ENCODE measurements around the gene MLN.

MLN gene

DNA sequence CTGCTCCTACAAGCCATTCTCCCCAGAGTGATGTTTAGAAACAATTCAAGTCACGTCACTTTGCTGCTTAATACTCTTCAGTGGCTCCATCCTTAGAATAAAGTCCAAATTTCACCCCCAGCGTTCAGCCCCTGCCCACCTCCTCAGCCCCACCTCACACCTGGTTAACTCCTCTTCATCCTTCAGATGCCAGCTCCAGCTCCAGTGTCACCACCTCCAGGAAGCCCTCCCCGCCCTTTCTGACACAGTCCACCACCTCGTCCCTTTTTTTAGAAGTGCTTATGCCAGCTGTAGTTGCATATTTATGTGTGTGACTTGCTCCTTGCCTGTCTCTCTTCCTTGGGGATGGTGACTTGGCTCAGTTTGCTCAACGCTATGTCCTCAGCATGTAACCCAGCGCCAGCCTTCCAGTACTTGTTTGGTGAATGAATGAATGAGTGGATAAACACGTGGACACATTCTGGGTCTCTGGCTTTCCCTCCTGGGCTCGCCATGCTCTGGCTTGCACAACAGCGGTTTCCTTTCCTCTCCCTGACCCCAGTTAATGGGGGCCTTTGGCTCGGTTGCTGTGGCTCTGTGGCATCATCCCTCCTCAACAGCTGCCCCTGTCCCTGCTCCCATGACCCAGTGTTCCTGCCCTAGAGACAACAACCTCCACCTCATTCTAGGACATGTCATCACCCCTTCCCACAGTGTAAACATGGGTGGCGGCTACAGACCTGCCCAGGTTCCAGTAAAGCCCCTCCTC is 53.4 kb downstream of the MLN start:
- DNase-seq: no peak

- DNase-seq: no peak
Observed at GRCh38 chr6:33749401-33749800, 54.4 kb downstream of the MLN start.

- no peak for DNase-seq
Observed at GRCh38 chr6:33748841-33749240, 55.0 kb downstream of the MLN start.

- DNase-seq: no peak
Observed at GRCh38 chr6:33747823-33748222, 56.0 kb downstream of the MLN start.

DNA sequence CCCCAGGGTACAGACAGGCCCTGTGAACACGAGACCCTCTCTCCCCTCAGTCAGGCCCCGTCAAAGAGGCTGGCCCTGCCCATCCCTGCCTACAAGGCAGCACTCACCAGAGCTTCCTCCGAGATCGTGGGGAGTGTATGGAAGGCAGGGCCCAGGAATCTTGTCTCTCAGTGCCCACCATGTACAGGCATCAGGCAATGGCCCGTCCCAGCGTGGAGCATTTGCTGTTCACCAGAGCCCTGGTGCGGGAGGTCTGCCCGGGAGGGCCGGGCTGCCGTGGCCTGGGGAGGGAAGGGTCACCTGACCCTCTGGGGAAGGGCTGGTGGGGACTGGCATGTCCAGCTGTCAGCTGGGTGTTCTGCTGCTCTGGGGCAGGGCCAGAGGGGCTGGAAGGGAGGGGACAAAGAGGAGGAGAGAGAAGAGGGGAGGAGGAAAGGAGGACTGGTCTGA is 57.1 kb downstream of the MLN start, which contains the start of gene IP6K3:
TSS of gene IP6K3 (minus strand) at position 255 of the 450 bp plus-strand sequence. CDS start 11,429 bp downstream, outside the sequence.
- no peak for DNase-seq

- DNase-seq: no peak
Observed at GRCh38 chr6:33746036-33746600, 57.7 kb downstream of the MLN start.

DNA sequence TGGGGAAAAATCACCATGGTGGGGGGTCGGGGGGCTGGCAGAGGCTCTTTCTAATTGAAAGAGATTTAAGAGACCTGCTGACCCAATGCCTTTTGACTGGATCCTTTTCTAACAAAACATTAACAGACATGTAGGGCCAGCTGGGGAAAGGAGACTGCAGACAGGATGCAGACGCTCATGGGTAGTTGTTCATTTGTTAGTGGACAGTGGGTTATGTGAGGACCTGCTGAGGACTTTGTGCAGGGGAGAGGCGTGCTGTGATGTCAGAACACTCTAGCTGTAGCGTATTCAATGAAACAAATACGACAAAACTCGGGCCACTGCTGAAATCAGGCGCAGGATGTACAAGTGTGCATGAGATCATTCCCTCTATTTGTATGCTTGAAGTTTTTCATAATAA is 58.3 kb downstream of the MLN start:
- DNase-seq: no peak

- DNase-seq: no peak
Observed at GRCh38 chr6:33744895-33745546, 58.8 kb downstream of the MLN start.

All from CD4-positive, alpha-beta T cell treated with Interleukin-4 for 4 hours (primary cell).